Omental fat pad (tissue), 4 donors: ENCODE results near the gene ARHGAP24. TPM values are rescaled to one million over a fixed set of nuclear protein-coding genes. Genes with fewer than 3 reads are reported as not detected.

Experiments
- ATAC-seq: fragments of 150-250 bp; one replicate; pipeline ENCODE4 v1.9.1; 2016; ENCODE audit warnings: mild to moderate bottlenecking, moderate library complexity; ENCODE audit not compliant: low FRiP score
- DNase-seq: peaks from one replicate; pipeline ENCODE4 v3.0.0-alpha.2; 2019; ENCODE audit warnings: low spot score
- total RNA-seq, 4 donors: library from RNA; depleted of rRNA; stranded (reverse); fragments of >200 nt; gene quantifications; one replicate each; pipeline ENCODE4 v1.1.0, GENCODE V29; 2016
- TF ChIP-seq, protein P1 (sequence below), 3 donors: fragments of 450-650 bp; IDR thresholded peaks; one replicate each; pipeline ENCODE4 v1.5.1; 2016 to 2017; ENCODE audit warnings: antibody characterized with exemption in 3 of 3, mild to moderate bottlenecking in 3 of 3, moderate library complexity in 2 of 3

Gene ARHGAP24
- total RNA-seq, 4 donors from 2014 or later = 42.3 to 57.2 (median 52.8) TPM

DNA sequence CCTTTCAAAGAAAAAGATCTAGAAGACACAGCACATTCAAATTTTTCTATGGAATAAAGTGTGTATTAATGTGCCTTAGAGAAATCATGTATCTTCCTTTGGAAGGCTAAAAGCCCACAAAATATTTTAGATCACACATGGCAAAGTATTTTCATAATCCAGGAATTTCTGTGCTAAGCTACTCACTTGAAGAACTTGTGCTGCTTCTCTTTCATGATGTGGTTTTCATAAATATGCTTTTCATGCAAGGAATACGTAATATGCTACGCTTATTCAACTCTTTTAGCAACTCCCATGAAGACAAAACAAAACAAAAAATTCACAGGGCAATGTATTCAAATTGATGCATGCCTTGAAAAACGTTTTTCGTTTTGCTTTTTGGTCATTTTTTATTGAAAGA lies 125.6 kb downstream of the ARHGAP24 start:
- ATAC-seq = no peak
- TF ChIP-seq, protein P1, sequence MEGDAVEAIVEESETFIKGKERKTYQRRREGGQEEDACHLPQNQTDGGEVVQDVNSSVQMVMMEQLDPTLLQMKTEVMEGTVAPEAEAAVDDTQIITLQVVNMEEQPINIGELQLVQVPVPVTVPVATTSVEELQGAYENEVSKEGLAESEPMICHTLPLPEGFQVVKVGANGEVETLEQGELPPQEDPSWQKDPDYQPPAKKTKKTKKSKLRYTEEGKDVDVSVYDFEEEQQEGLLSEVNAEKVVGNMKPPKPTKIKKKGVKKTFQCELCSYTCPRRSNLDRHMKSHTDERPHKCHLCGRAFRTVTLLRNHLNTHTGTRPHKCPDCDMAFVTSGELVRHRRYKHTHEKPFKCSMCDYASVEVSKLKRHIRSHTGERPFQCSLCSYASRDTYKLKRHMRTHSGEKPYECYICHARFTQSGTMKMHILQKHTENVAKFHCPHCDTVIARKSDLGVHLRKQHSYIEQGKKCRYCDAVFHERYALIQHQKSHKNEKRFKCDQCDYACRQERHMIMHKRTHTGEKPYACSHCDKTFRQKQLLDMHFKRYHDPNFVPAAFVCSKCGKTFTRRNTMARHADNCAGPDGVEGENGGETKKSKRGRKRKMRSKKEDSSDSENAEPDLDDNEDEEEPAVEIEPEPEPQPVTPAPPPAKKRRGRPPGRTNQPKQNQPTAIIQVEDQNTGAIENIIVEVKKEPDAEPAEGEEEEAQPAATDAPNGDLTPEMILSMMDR (IDR thresholded peaks at IDR 0.05) = no peak
- DNase-seq = no peak

DNA sequence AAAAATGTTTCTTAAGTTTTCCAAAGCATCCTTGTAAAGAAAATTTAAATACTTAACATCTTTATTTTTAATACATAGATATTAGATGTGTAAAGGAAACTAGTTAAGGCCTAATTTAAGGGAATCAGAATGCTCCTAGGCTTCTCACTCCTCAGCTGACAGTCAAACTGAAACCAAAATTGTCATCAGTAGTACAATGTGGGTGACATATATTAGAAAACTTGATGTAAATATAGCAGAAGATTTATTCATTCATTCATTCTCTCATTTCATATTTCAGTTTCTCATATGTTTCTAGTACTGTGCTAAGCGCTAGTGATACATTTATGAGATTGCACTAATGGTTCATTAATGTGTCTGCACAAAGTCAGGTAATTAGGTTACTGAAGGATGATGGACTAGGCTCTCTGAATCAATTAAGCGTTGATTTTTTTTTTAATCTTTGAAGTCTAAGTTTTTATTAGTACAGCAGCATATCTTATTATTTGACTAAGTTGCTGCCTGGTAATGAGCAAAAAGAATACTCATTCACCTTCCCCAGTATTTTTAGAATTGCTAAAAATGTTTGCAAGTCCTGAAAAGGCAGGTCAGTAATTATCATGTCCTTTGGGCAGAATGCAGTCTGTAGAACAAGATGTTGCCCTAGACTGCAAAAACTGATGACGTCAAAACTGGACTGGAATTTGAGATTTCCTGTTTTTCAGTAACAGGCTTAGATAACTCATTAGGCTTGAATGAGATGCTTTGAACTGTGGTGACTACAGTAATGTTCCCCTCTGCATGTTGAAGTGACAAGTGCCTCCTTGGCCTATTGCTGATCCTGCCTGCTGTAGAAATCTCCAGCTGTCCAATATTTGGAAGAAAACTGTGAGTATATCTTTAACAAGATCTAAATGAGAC lies 128.7 kb downstream of the ARHGAP24 start:
- TF ChIP-seq, protein P1 (IDR thresholded peaks at IDR 0.05) = no peak
- no peak for DNase-seq
- ATAC-seq = no peak

DNA sequence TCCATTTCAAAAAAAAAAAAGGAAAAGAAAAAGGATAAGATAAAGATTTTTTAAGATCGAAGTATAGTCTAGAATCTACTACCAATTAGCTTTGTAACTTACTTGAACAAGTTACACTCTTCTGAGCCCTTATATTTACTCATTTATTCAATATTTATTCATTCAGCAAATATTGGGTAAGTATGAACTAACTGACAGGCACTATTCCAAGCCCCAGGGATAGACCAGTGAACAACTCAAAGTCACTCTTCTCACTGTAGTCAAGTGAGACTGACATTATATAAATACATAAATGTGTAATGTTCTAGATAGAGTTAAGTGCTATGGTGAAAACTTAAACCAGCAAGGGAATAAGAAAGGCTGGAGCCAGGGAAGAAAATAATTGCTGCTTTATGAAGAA lies 131.6 kb downstream of the ARHGAP24 start:
- DNase-seq = no peak
- TF ChIP-seq, protein P1 (IDR thresholded peaks at IDR 0.05) = no peak
- no peak for ATAC-seq

DNA sequence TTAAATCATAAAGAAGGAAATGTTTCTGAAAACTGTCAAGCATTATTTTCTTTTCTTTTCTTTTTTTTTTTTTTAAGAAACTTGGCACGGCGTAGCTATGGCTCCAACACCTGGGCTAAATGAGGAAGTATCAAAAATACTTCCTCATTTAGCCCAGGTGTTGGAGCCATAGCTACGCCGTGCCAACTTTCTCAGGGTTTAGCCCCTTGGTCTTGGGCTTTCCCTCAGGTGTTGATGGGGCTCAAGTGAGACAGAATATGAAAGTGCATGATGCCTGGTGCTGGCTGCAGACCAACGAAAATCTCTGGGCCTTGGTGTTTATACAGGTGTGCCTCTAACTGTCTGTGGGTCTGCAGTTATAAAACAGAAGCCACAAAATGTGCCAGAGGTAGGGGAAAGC lies 132.7 kb downstream of the ARHGAP24 start:
- DNase-seq = no peak
- ATAC-seq = no peak
- TF ChIP-seq, protein P1 (IDR thresholded peaks at IDR 0.05) = no peak

DNA sequence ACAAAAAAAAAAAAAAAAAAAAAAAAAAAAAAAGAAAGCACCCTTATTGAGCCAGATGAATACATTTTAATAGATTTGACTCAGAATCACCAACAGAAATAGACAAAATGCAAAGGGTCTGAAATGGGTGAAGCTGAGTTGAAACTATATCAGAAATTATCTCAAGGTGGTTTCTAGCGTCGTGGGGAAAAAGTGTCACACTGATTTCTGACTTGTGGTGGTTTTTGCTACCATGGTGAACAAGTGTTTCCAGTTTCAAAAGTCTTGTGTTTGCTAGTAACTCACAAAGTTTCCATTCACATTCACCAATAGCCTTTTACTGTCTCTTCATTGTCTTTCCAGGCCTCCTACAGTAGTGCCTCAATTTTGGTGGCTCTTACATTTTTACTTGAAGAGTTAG lies 135.5 kb downstream of the ARHGAP24 start:
- TF ChIP-seq, protein P1 (IDR thresholded peaks at IDR 0.05) = no peak

DNA sequence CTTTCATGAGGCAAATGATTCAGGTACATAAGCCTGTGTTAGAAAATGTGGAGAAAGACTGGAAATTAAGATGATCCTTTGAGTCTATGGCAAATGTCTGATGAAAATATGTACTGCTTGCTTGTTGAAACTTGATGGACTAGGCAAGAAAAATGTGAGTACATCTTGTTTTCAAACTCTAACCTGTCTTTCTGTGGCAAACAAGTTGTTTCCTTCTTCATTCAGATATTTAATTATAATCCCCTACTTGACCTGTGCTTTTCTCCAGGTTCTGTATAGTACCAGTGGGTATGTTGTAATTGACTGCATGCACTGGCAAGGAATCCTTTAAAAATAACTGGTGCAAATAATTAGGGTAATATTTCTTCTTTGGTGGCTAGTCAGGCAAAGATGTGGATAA lies 136.7 kb downstream of the ARHGAP24 start:
- TF ChIP-seq, protein P1 (IDR thresholded peaks at IDR 0.05) = no peak
- ATAC-seq = no peak

More for the DNA sequence above, 135.5 kb downstream of the ARHGAP24 start:
- ATAC-seq (no peak), DNase-seq (no peak)

DNA sequence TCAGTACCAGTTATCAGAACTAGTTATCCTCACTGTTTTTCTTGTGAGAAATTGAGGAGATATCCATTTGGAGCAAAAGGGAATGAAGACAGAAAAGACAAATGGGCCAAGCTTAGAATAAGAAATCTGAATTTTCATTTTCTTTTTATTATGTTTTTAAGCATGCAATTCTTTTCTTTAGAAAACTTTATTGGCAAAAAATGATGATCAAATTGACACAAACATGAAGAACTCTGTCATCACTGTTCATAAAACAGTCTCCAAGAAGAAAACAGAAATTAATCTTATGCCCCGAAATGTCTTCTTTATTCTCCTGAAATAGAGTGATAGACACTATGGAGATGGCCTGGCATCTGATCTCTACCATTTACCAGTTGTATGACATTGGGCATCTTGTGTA lies 139.0 kb downstream of the ARHGAP24 start:
- no peak for ATAC-seq
- TF ChIP-seq, protein P1 (IDR thresholded peaks at IDR 0.05) = no peak
- DNase-seq = no peak

More for the DNA sequence above, 136.7 kb downstream of the ARHGAP24 start:
- no peak for DNase-seq
